Measurements from ENCODE around the gene KCTD13. TPM values are rescaled to one million over a fixed set of nuclear protein-coding genes. Genes with fewer than 3 reads are reported as not detected.

Gene KCTD13
- total RNA-seq, 1 experiment from 2014 or later, result 40.7 TPM

GRCh38 chr16:29927070-29927905 is 1.3 kb upstream of the KCTD13 start:
- CTCF ChIA-PET, result interaction anchor here (0.9 to 1.6 kb wide), 2 partner anchors 16 to 17 kb away, joined by 3 read pairs; no protein-coding TSS in a partner anchor
- no peak for DNase-seq (ENCODE audit: low read depth, low spot score)
- Histone ChIP-seq H3K4me1 (ENCODE audit: control insufficient read depth in 1 of 2, insufficient read depth in 2 of 2, low read length in 2 of 2) (peaks cover 12 to 23% of the 10 kb centered on the region in 2 experiments), H3K9ac (ENCODE audit: low read length) (peak overlapping the region; percentile 89), H3K9me2 (ENCODE audit: insufficient read depth) (no peaks in the 10 kb centered on the region), H3K27ac (ENCODE audit: low read depth, low read length) (no peak overlapping the region), H3K4me3 (replicated peaks in 1 of 2; ENCODE audit: low read depth in 1 of 2, low read length in 2 of 2) (peak overlapping the region; percentile 60 to 92), H3K4me2 (ENCODE audit: low read length) (peak overlapping the region; percentile 99), H3K36me3 (ENCODE audit: control insufficient read depth in 1 of 2, insufficient read depth in 2 of 2, low read length in 2 of 2) (peaks cover 2 to 11% of the 10 kb centered on the region in 2 experiments; a peak in 3 of 4 replicates), H3K79me2 (ENCODE audit: insufficient read depth, low read length) (peaks cover 37% of the 10 kb centered on the region), H2AFZ (ENCODE audit: low read depth, low read length, poor library complexity, severe bottlenecking) (no peak overlapping the region), H4K20me1 (ENCODE audit: insufficient read depth) (no peaks in the 10 kb centered on the region), H3K9me3 (ENCODE audit: control insufficient read depth in 1 of 2, insufficient read depth in 1 of 2, low read depth in 1 of 2, low read length in 2 of 2) (no peaks in the 10 kb centered on the region), H3K27me3 (ENCODE audit: insufficient read depth, low read length) (no peaks in the 10 kb centered on the region)
- intact Hi-C loops (cut with micrococcal nuclease), result loop anchor here (5.0 kb wide), 1 partner anchor 45 kb away; the partner anchor contains the start of gene TAOK2
- POLR2A ChIA-PET, result interaction anchor here (1.4 to 2.5 kb wide), 4 partner anchors 13 to 46 kb away, joined by 4 to 9 read pairs (median 6); partner anchors contain the start of genes ASPHD1, SEZ6L2 and TAOK2
- no peak for TF ChIP-seq EGR1 (IDR thresholded peaks at IDR 0.05; ENCODE audit: low read depth)
- no peak for TF ChIP-seq ATF3 (IDR thresholded peaks at IDR 0.05)
- TF ChIP-seq MAX (IDR thresholded peaks at IDR 0.05), result no peak
- TF ChIP-seq EZH2phosphoT487 (IDR thresholded peaks at IDR 0.05; ENCODE audit: borderline replicate concordance), result no peak
- TF ChIP-seq ZFX (IDR thresholded peaks at IDR 0.05), result no peak
- no peak for TF ChIP-seq YY1 (IDR thresholded peaks at IDR 0.05; ENCODE audit: extremely low read depth, insufficient replicate concordance, low read depth, low read length)
- ATAC-seq, result no peak
- TSS peak; percentile 75 for BruUV-seq (replicated peaks)
- RAD21 ChIA-PET (ENCODE audit: low non-redundant PET in 1 of 2, low total read pairs in 2 of 2, uncharacterized antibody in 2 of 2, unreplicated experiment in 2 of 2), result no interaction called here

DNA sequence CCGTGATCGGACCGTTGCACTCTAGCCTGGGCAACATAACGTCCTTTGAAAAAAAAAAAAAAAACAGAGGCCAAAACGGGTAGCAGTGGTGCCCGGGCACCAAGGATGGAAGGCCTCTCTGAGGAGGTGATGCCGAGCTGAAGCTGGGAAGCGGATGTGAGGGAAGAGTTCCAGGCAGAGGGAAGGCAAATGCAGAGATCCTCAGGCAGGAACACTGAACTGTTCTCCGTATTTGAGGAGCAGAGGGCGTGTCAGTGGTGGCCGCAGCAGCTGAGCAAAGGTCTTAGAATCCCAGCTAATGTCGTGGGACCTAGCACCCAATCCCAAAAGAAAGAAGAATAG is 656 bp upstream of the KCTD13 start:
- no peaks in the 10 kb centered on the region for H3K9me2 ChIP-seq (ENCODE audit: insufficient read depth)
- peaks cover 43% of the 10 kb centered on the region for H3K79me2 ChIP-seq (ENCODE audit: insufficient read depth, low read length)
- H3K36me3 ChIP-seq (ENCODE audit: control insufficient read depth in 1 of 2, insufficient read depth in 2 of 2, low read length in 2 of 2), result peaks cover 8 to 14% of the 10 kb centered on the region in 2 experiments; a peak in 3 of 4 replicates
- peak overlapping the region; percentile 89 for H3K9ac ChIP-seq (ENCODE audit: low read length)
- peak overlapping the region; percentile 99 for H3K4me2 ChIP-seq (ENCODE audit: low read length)
- ChIA-PET CTCF (interaction anchor here (0.6 to 0.9 kb wide), 2 partner anchors 18 to 71 kb away, joined by 3 read pairs; no protein-coding TSS in a partner anchor), RAD21 (ENCODE audit: low non-redundant PET in 1 of 2, low total read pairs in 2 of 2, uncharacterized antibody in 2 of 2, unreplicated experiment in 2 of 2) (interaction anchor here in 1 of 2 experiments (0.7 kb wide), 1 partner anchor 18 kb away, joined by 3 read pairs; no protein-coding TSS in a partner anchor), POLR2A (interaction anchor here (1.3 to 2.5 kb wide), 5 partner anchors 12 to 119 kb away, joined by 4 to 9 read pairs (median 7); partner anchors contain the start of genes ASPHD1, SEZ6L2 and TAOK2)
- no peak overlapping the region for H2AFZ ChIP-seq (ENCODE audit: low read depth, low read length, poor library complexity, severe bottlenecking)
- H3K27ac ChIP-seq (ENCODE audit: low read depth, low read length), result peak overlapping the region; percentile 78
- H3K27me3 ChIP-seq (ENCODE audit: insufficient read depth, low read length), result no peaks in the 10 kb centered on the region
- BruUV-seq (replicated peaks), result no TSS peak
- H3K4me3 ChIP-seq (replicated peaks in 1 of 2; ENCODE audit: low read depth in 1 of 2, low read length in 2 of 2), result peak overlapping the region; percentile 60 to 92
- intact Hi-C loops (cut with micrococcal nuclease), result loop anchor here (5.0 kb wide), 1 partner anchor 46 kb away; the partner anchor contains the start of gene TAOK2
- TF ChIP-seq TCF7L2 (IDR thresholded peaks at IDR 0.05; ENCODE audit: borderline replicate concordance, extremely low read depth, insufficient read depth, insufficient read length) (no peak), RAD21 (IDR thresholded peaks at IDR 0.05; ENCODE audit: low read depth) (no peak), CBX3 (IDR thresholded peaks at IDR 0.05; ENCODE audit: low read depth) (no peak), EGR1 (IDR thresholded peaks at IDR 0.05; ENCODE audit: low read depth) (no peak), YY1 (IDR thresholded peaks at IDR 0.05; ENCODE audit: extremely low read depth, insufficient replicate concordance, low read depth, low read length) (no peak), MAX (IDR thresholded peaks at IDR 0.05) (no peak), FOSL1 (IDR thresholded peaks at IDR 0.05; ENCODE audit: low read depth) (no peak)
- H4K20me1 ChIP-seq (ENCODE audit: insufficient read depth), result no peaks in the 10 kb centered on the region
- ATAC-seq (no peak), DNase-seq (ENCODE audit: low read depth, low spot score) (no peak)
- H3K9me3 ChIP-seq (ENCODE audit: control insufficient read depth in 1 of 2, insufficient read depth in 1 of 2, low read depth in 1 of 2, low read length in 2 of 2), result no peaks in the 10 kb centered on the region
- peaks cover 12 to 23% of the 10 kb centered on the region in 2 experiments for H3K4me1 ChIP-seq (ENCODE audit: control insufficient read depth in 1 of 2, insufficient read depth in 2 of 2, low read length in 2 of 2)

Measured in HCT116 (cell line).